ENCODE results near the gene DHRS7C.

DHRS7C gene

DNA sequence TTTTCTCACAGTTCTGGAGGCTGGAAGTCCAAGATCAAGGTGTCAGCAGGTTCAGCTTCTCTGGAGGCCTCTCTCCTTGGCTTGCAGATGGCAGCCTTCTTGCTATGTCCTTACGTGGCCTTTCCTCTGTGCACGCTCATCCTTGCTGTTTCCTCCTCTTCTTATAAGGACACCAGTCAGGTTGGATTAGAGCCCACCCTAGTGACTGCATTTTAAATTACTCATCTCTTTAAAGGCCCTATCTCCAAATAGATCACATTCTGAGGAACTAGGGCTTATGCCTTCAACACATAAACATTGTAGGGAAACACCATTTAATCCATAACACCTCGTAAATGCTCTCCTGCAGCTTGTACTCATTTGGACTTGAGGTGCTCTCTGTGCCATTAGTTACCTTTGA is 36.3 kb downstream of the DHRS7C start:
- Histone ChIP-seq H2AFZ (ENCODE audit: low read depth, low read length) (no peak overlapping the region), H3K4me2 (ENCODE audit: insufficient read depth, low read length) (no peak overlapping the region), H3K79me2 (ENCODE audit: insufficient read depth, low read length) (no peaks in the 10 kb centered on the region), H3K9ac (ENCODE audit: low read depth, low read length) (no peak overlapping the region), H3K27ac (ENCODE audit: low read length) (no peak overlapping the region), H3K36me3 (ENCODE audit: insufficient read depth, low read length) (no peaks in the 10 kb centered on the region), H3K9me3 (ENCODE audit: insufficient read depth, low read length, severe bottlenecking) (no peaks in the 10 kb centered on the region), H3K27me3 (ENCODE audit: insufficient read depth, low read length, poor library complexity) (peaks cover 10% of the 10 kb centered on the region), H3K4me3 (ENCODE audit: low read depth in 1 of 2, low read length in 2 of 2) (no peak overlapping the region), H3K4me1 (ENCODE audit: insufficient read depth, low read length) (no peaks in the 10 kb centered on the region), H4K20me1 (ENCODE audit: insufficient read depth, low read length) (no peaks in the 10 kb centered on the region; the same call in 1 of the 2 replicates)
- ATAC-seq (ENCODE audit: insufficient read depth, low read depth) (no peak), DNase-seq (no peak)
- TF ChIP-seq EZH2 (IDR thresholded peaks at IDR 0.05; ENCODE audit: borderline replicate concordance, low read depth, low read length, severe bottlenecking), result no peak
- TF ChIP-seq, protein P1, sequence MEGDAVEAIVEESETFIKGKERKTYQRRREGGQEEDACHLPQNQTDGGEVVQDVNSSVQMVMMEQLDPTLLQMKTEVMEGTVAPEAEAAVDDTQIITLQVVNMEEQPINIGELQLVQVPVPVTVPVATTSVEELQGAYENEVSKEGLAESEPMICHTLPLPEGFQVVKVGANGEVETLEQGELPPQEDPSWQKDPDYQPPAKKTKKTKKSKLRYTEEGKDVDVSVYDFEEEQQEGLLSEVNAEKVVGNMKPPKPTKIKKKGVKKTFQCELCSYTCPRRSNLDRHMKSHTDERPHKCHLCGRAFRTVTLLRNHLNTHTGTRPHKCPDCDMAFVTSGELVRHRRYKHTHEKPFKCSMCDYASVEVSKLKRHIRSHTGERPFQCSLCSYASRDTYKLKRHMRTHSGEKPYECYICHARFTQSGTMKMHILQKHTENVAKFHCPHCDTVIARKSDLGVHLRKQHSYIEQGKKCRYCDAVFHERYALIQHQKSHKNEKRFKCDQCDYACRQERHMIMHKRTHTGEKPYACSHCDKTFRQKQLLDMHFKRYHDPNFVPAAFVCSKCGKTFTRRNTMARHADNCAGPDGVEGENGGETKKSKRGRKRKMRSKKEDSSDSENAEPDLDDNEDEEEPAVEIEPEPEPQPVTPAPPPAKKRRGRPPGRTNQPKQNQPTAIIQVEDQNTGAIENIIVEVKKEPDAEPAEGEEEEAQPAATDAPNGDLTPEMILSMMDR (IDR thresholded peaks at IDR 0.05; ENCODE audit: borderline replicate concordance, extremely low read depth, low read length, poor library complexity, severe bottlenecking), result no peak

DNA sequence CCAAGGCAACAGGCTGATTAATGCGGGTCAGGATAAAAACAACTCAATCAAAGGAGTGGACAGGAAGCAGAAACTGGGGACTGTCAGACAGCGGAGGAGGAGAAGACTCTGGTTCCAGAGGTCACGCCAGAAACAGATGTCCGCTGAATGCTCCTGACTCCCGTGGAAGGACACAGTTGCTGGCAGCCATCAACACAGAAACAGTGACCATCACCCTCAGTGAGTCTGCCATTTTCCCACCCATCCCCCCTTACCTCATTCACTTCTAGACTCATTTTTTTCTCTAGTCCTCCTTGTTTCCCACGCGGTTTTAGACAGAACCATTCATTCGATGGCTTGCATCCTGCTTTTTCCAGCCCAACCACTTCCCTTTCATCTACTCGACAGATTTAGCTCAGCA is 40.9 kb downstream of the DHRS7C start:
- H3K4me1 ChIP-seq (ENCODE audit: insufficient read depth, low read length), result no peaks in the 10 kb centered on the region
- no peak overlapping the region for H3K4me3 ChIP-seq (ENCODE audit: low read depth in 1 of 2, low read length in 2 of 2)
- no peaks in the 10 kb centered on the region; the same call in 1 of the 2 replicates for H4K20me1 ChIP-seq (ENCODE audit: insufficient read depth, low read length)
- DNase-seq (no peak), ATAC-seq (ENCODE audit: insufficient read depth, low read depth) (no peak)
- no peak overlapping the region for H3K9ac ChIP-seq (ENCODE audit: low read depth, low read length)
- H3K4me2 ChIP-seq (ENCODE audit: insufficient read depth, low read length), result no peak overlapping the region
- no peaks in the 10 kb centered on the region for H3K79me2 ChIP-seq (ENCODE audit: insufficient read depth, low read length)
- no peaks in the 10 kb centered on the region for H3K36me3 ChIP-seq (ENCODE audit: insufficient read depth, low read length)
- TF ChIP-seq, protein P1 (IDR thresholded peaks at IDR 0.05; ENCODE audit: borderline replicate concordance, extremely low read depth, low read length, poor library complexity, severe bottlenecking), result no peak
- no peak for TF ChIP-seq EZH2 (IDR thresholded peaks at IDR 0.05; ENCODE audit: borderline replicate concordance, low read depth, low read length, severe bottlenecking)
- H3K27me3 ChIP-seq (ENCODE audit: insufficient read depth, low read length, poor library complexity), result peaks cover 10% of the 10 kb centered on the region
- no peaks in the 10 kb centered on the region for H3K9me3 ChIP-seq (ENCODE audit: insufficient read depth, low read length, severe bottlenecking)
- H3K27ac ChIP-seq (ENCODE audit: low read length), result no peak overlapping the region
- H2AFZ ChIP-seq (ENCODE audit: low read depth, low read length), result no peak overlapping the region

DNA sequence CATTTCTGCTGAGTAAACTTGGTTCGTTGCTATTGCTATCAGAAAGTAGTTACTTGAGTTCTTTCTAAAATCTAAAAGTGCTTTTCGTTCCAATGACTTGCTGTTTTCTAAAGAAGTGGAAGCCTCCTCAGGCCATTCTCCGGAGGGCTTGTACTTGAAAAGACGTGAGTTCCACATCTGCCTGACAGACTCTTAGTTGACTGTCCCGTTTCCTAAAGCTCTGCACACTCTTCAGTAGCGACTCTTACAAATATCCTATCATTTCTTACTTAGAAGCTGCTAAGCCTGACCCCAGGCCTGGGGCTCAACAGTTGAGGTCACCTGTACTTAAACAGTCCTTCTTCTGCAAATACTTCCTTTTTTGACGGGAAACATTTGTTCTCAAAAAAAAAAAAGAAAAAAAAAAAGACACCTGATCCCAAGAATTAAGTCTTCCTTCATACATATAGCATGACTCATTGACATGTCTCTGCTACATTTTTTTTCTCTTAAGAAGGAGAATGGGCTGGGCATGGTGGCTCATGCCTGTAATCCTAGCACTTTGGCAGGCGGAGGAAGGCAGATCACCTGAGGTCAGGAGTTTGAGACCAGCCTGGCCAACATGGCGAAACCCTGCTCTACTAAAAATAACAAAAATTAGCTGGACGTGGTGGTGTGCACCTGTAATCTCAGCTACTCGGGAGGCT is 61.5 kb downstream of the DHRS7C start:
- Histone ChIP-seq H3K36me3 (ENCODE audit: insufficient read depth, low read length) (no peaks in the 10 kb centered on the region), H3K27ac (ENCODE audit: low read length) (no peak overlapping the region), H3K4me1 (ENCODE audit: insufficient read depth, low read length) (no peaks in the 10 kb centered on the region), H2AFZ (ENCODE audit: low read depth, low read length) (no peak overlapping the region), H3K9ac (ENCODE audit: low read depth, low read length) (no peak overlapping the region), H3K27me3 (ENCODE audit: insufficient read depth, low read length, poor library complexity) (no peaks in the 10 kb centered on the region), H3K79me2 (ENCODE audit: insufficient read depth, low read length) (no peaks in the 10 kb centered on the region), H3K4me2 (ENCODE audit: insufficient read depth, low read length) (no peak overlapping the region), H4K20me1 (ENCODE audit: insufficient read depth, low read length) (no peaks in the 10 kb centered on the region), H3K4me3 (ENCODE audit: low read depth in 1 of 2, low read length in 2 of 2) (no peak overlapping the region), H3K9me3 (ENCODE audit: insufficient read depth, low read length, severe bottlenecking) (no peaks in the 10 kb centered on the region)
- no peak for TF ChIP-seq EZH2 (IDR thresholded peaks at IDR 0.05; ENCODE audit: borderline replicate concordance, low read depth, low read length, severe bottlenecking)
- TF ChIP-seq, protein P1 (IDR thresholded peaks at IDR 0.05; ENCODE audit: borderline replicate concordance, extremely low read depth, low read length, poor library complexity, severe bottlenecking), result no peak
- DNase-seq, result no peak
- ATAC-seq (ENCODE audit: insufficient read depth, low read depth), result no peak
